ENCODE data around the gene A1CF.

DNA sequence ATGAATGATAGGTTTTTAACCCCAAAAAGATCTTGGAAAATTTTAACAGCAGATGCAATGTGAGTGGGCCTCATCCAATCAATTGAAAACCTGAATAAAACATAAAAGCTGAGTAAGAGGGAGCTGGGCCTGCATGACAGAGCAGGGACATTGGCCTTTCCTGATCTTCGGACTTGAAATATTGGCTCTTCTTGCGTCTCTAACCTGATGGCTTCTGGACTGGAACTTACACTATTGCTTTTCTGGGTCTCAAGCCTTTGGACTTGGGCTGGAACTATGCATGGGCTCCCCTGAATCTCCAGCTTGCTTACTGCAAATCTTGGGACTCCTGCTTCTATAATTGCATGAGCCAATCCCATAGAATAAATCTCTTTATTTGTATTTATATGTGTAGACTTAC, 9.0 kb downstream of the A1CF start:
- TF ChIP-seq ZSCAN29 (IDR thresholded peaks at IDR 0.05) (no peak), KDM1A (IDR thresholded peaks at IDR 0.05; ENCODE audit: borderline replicate concordance) (no peak), CEBPB (IDR thresholded peaks at IDR 0.05; ENCODE audit: borderline replicate concordance in 1 of 2, low read depth in 2 of 2, low read length in 2 of 2) (no peak), RAD21 (IDR thresholded peaks at IDR 0.05; ENCODE audit: insufficient read depth, low read depth, low read length) (no peak), HDAC2 (IDR thresholded peaks at IDR 0.05) (no peak), BRCA1 (IDR thresholded peaks at IDR 0.05; ENCODE audit: low read depth, low read length) (no peak), SRF (IDR thresholded peaks at IDR 0.05; ENCODE audit: low read depth in 2 of 2, low read length in 2 of 2) (no peak), ZNF384 (IDR thresholded peaks at IDR 0.05; ENCODE audit: borderline replicate concordance, low read depth, low read length) (no peak), EGR1 (IDR thresholded peaks at IDR 0.05; ENCODE audit: borderline replicate concordance in 1 of 2, low read depth in 2 of 2, low read length in 2 of 2) (no peak), CHD2 (IDR thresholded peaks at IDR 0.05; ENCODE audit: borderline replicate concordance, low read depth, low read length) (no peak), EP300 (IDR thresholded peaks at IDR 0.05; ENCODE audit: borderline replicate concordance in 1 of 2, control insufficient read depth in 1 of 2, low read depth in 2 of 2, low read length in 2 of 2) (no peak)
- TF ChIP-seq, protein P1, sequence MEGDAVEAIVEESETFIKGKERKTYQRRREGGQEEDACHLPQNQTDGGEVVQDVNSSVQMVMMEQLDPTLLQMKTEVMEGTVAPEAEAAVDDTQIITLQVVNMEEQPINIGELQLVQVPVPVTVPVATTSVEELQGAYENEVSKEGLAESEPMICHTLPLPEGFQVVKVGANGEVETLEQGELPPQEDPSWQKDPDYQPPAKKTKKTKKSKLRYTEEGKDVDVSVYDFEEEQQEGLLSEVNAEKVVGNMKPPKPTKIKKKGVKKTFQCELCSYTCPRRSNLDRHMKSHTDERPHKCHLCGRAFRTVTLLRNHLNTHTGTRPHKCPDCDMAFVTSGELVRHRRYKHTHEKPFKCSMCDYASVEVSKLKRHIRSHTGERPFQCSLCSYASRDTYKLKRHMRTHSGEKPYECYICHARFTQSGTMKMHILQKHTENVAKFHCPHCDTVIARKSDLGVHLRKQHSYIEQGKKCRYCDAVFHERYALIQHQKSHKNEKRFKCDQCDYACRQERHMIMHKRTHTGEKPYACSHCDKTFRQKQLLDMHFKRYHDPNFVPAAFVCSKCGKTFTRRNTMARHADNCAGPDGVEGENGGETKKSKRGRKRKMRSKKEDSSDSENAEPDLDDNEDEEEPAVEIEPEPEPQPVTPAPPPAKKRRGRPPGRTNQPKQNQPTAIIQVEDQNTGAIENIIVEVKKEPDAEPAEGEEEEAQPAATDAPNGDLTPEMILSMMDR (IDR thresholded peaks at IDR 0.05 in 2 of 3, conservative IDR thresholded peaks at IDR 0.05 in 1 of 3; ENCODE audit: control insufficient read depth in 2 of 3, extremely low read depth in 1 of 3, insufficient read depth in 1 of 3, low read depth in 3 of 3, low read length in 3 of 3), result no peak
- TF ChIP-seq, protein P2, sequence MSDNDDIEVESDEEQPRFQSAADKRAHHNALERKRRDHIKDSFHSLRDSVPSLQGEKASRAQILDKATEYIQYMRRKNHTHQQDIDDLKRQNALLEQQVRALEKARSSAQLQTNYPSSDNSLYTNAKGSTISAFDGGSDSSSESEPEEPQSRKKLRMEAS (IDR thresholded peaks at IDR 0.05; ENCODE audit: low read depth, low read length), result no peak
- TF ChIP-seq, protein P3, sequence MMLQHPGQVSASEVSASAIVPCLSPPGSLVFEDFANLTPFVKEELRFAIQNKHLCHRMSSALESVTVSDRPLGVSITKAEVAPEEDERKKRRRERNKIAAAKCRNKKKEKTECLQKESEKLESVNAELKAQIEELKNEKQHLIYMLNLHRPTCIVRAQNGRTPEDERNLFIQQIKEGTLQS (IDR thresholded peaks at IDR 0.05; ENCODE audit: borderline replicate concordance, extremely low read depth, low read depth, low read length), result no peak

All from GM12878 (cell line).